IMR-90 (cell line): ENCODE results near the gene TRPC4. TPM values are rescaled to one million over a fixed set of nuclear protein-coding genes. Genes with fewer than 3 reads are reported as not detected.

Experiments used
- ATAC-seq: fragments of 200-7000 bp; cut with Tn5 transposase; 2 replicates; pipeline ENCODE4 v1.9.1; 2020; ENCODE audit warnings: low read depth, mild to moderate bottlenecking, moderate library complexity
- BruUV-seq: library from RNA; stranded (reverse); fragments of 400-500 nt; replicated peaks from 2 replicates; lab custom pipeline; 2021; lab: Mats Ljungman, UMichigan
- CTCF ChIA-PET: fragments of 300-600 bp; formaldehyde crosslinking; extraction: SDS; loops from one replicate; lab custom pipeline; 2021; ENCODE audit warnings: antibody characterized with exemption; lab: Yijun Ruan, JAX
- POLR2A ChIA-PET: fragments of 300-600 bp; sonication (Branson Sonifier 250); formaldehyde crosslinking; loops from one replicate; lab custom pipeline; 2022; ENCODE audit warnings: antibody characterized with exemption; ENCODE audit not compliant: unreplicated experiment; lab: Charles Lee
- DNase-seq: peaks from one replicate; pipeline ENCODE4 v3.0.0; 2013
- H2AFZ ChIP-seq: replicated peaks from 2 replicates; pipeline ENCODE3; 2013; ENCODE audit warnings: low read length, mild to moderate bottlenecking; ENCODE audit not compliant: poor library complexity
- H2AK5ac ChIP-seq: 2 replicates; pipeline ENCODE4 v1.6.1; 2013; ENCODE audit warnings: low read depth, low read length, inconsistent platforms
- H2AK9ac ChIP-seq: replicated peaks from 2 replicates; pipeline ENCODE3; 2013; ENCODE audit warnings: mild to moderate bottlenecking, low read depth, low read length, moderate library complexity; ENCODE audit not compliant: poor library complexity
- H2BK120ac ChIP-seq: 2 replicates; pipeline ENCODE4 v1.6.1; 2013; ENCODE audit warnings: low read depth, low read length, inconsistent platforms
- H2BK15ac ChIP-seq: 3 replicates; pipeline ENCODE4 v1.6.1; 2013; ENCODE audit warnings: low read depth, low read length, inconsistent platforms
- H2BK20ac ChIP-seq: 2 replicates; pipeline ENCODE4 v1.6.1; 2013; ENCODE audit warnings: low read depth, mild to moderate bottlenecking, inconsistent platforms, low read length, moderate library complexity
- H2BK5ac ChIP-seq: 2 replicates; pipeline ENCODE4 v1.6.1; 2013; ENCODE audit warnings: mild to moderate bottlenecking, low read depth, low read length, inconsistent platforms; ENCODE audit not compliant: poor library complexity, severe bottlenecking
- H3K14ac ChIP-seq: replicated peaks from 2 replicates; pipeline ENCODE4 v1.6.1; 2013; ENCODE audit warnings: low read depth, low read length, inconsistent platforms
- H3K18ac ChIP-seq: 2 replicates; pipeline ENCODE4 v1.6.1; 2013; ENCODE audit warnings: low read depth, low read length, control low read depth
- H3K23ac ChIP-seq: 2 replicates; pipeline ENCODE4 v1.6.1; 2013; ENCODE audit warnings: low read depth, low read length, inconsistent platforms
- H3K27ac ChIP-seq: 2 replicates; pipeline ENCODE4 v1.5.1; 2013; ENCODE audit warnings: mild to moderate bottlenecking, control low read depth, low read length; ENCODE audit not compliant: insufficient read depth
- H3K27me3 ChIP-seq: 2 replicates; pipeline ENCODE4 v1.6.1; 2013; ENCODE audit warnings: low read length; ENCODE audit not compliant: control insufficient read depth, insufficient read depth
- H3K36me3 ChIP-seq: 2 replicates; pipeline ENCODE4 v1.6.1; 2013; ENCODE audit warnings: low read length, mixed read lengths; ENCODE audit not compliant: control insufficient read depth, insufficient read depth
- H3K4ac ChIP-seq: 2 replicates; pipeline ENCODE4 v1.6.1; 2013; ENCODE audit warnings: low read depth, low read length, inconsistent platforms
- H3K4me1 ChIP-seq: 2 replicates; pipeline ENCODE4 v1.6.1; 2013; ENCODE audit warnings: low read length, mixed read lengths; ENCODE audit not compliant: control insufficient read depth, insufficient read depth
- H3K4me2 ChIP-seq: 2 replicates; pipeline ENCODE4 v1.6.1; 2013; ENCODE audit warnings: low read depth, mild to moderate bottlenecking, control low read depth, low read length, moderate library complexity
- H3K4me3 ChIP-seq: 2 replicates; pipeline ENCODE4 v1.5.1; 2013; ENCODE audit warnings: low read depth, mild to moderate bottlenecking, control low read depth, low read length, moderate library complexity; ENCODE audit not compliant: insufficient read depth
- H3K56ac ChIP-seq: 2 replicates; pipeline ENCODE4 v1.6.1; 2013; ENCODE audit warnings: low read length, inconsistent platforms; ENCODE audit not compliant: insufficient read depth; ENCODE audit errors: extremely low read depth
- H3K79me1 ChIP-seq, 2 experiments: 2 replicates each; pipeline ENCODE4 v1.6.1; 2013; ENCODE audit warnings: low read length in 2 of 2, inconsistent platforms in 1 of 2, low read depth in 1 of 2
- H3K9ac ChIP-seq: 2 replicates; pipeline ENCODE4 v1.6.1; 2013; ENCODE audit warnings: low read depth, low read length, control low read depth
- H3K9me1 ChIP-seq: 2 replicates; pipeline ENCODE4 v1.6.1; 2013; ENCODE audit warnings: low read length, inconsistent platforms; ENCODE audit not compliant: insufficient read depth
- H3K9me3 ChIP-seq: 2 replicates; pipeline ENCODE4 v1.6.1; 2013; ENCODE audit warnings: low read length; ENCODE audit not compliant: control insufficient read depth, insufficient read depth
- H4K20me1 ChIP-seq: 2 replicates; pipeline ENCODE4 v1.6.1; 2013; ENCODE audit warnings: low read length, inconsistent platforms; ENCODE audit not compliant: insufficient read depth
- H4K5ac ChIP-seq: 2 replicates; pipeline ENCODE4 v1.6.1; 2013; ENCODE audit warnings: mild to moderate bottlenecking, low read depth, low read length, control low read depth
- H4K8ac ChIP-seq, 2 experiments: 2 replicates each; pipeline ENCODE4 v1.6.1; 2013; ENCODE audit warnings: low read depth in 2 of 2, low read length in 2 of 2, control low read depth in 1 of 2, inconsistent platforms in 1 of 2
- H4K91ac ChIP-seq: 2 replicates; pipeline ENCODE4 v1.6.1; 2013; ENCODE audit warnings: low read depth, low read length, inconsistent platforms; ENCODE audit not compliant: insufficient read depth
- BHLHE40 ChIP-seq: fragments of 150-350 bp; IDR thresholded peaks from 2 replicates; pipeline ENCODE4 v1.6.1; 2016; ENCODE audit warnings: mild to moderate bottlenecking, low read depth, low read length
- CEBPB ChIP-seq: IDR thresholded peaks from 2 replicates; pipeline ENCODE4 v1.6.1; 2012; ENCODE audit warnings: low read depth, low read length, improper control_type of control experiment
- FOS ChIP-seq: fragments of 150-350 bp; IDR thresholded peaks from 2 replicates; pipeline ENCODE4 v1.6.1; 2016; ENCODE audit warnings: low read depth, low read length
- MAFK ChIP-seq: IDR thresholded peaks from 2 replicates; pipeline ENCODE4 v1.6.1; 2012; ENCODE audit warnings: low read depth, low read length, improper control_type of control experiment
- MXI1 ChIP-seq: IDR thresholded peaks from 2 replicates; pipeline ENCODE4 v1.6.1; 2012; ENCODE audit warnings: low read depth, mild to moderate bottlenecking, low read length, moderate library complexity, borderline replicate concordance
- NFE2L2 ChIP-seq: fragments of 150-350 bp; IDR thresholded peaks from 2 replicates; pipeline ENCODE4 v1.6.1; 2016; ENCODE audit warnings: low read depth, mild to moderate bottlenecking, low read length
- WGBS, 2 experiments: methylation state at CpG; one replicate each; pipeline versions ENCODE4 v1.1.5 to v1.1.7; 2013; ENCODE audit warnings: missing lambda C conversion rate in 2 of 2; ENCODE audit not compliant: insufficient read length in 1 of 2; ENCODE audit errors: extremely low coverage in 2 of 2; 5-methylcytosine and 5-hydroxymethylcytosine counted together
- dilution Hi-C: fragments of 300-500 bp; cut with HindIII; formaldehyde crosslinking; loops from one replicate; pipeline ENCODE4 v1.14.3; 2018; ENCODE audit warnings: low sequenced_read_pairs; ENCODE audit not compliant: unreplicated experiment
- in situ Hi-C: fragments of 300-500 bp; cut with MboI; formaldehyde crosslinking; loops from 3 replicates; pipeline ENCODE4 v1.14.3; 2019; ENCODE audit warnings: low sequenced_read_pairs, inconsistent platforms, mixed read lengths
- intact Hi-C: fragments of 100-400 bp; cut with micrococcal nuclease; formaldehyde crosslinking; loops from 2 replicates; pipeline ENCODE4 v1.10.0; 2022
- polyA plus RNA-seq, 3 experiments: library from polyadenylated mRNA; depleted of rRNA; stranded (reverse); fragments of >200 nt; gene quantifications; 2 replicates each; pipeline ENCODE4 v1.2.3, GENCODE V29; 2012; ENCODE audit warnings: low replicate concordance in 1 of 3
- total RNA-seq: library from RNA; depleted of rRNA; stranded (reverse); fragments of >200 nt; gene quantifications from 2 replicates; pipeline ENCODE4 v1.2.3, GENCODE V29; 2012
- TF ChIP-seq, protein P1 (sequence below): fragments of 150-350 bp; IDR thresholded peaks from 2 replicates; pipeline ENCODE4 v1.6.1; 2016; ENCODE audit warnings: low read depth, mild to moderate bottlenecking, low read length, moderate library complexity, borderline replicate concordance

TRPC4 gene
- total and polyA plus RNA-seq, 2 of the 4 experiments (the other 2 are of a cell fraction), result 1.9 to 5.2 TPM

DNA sequence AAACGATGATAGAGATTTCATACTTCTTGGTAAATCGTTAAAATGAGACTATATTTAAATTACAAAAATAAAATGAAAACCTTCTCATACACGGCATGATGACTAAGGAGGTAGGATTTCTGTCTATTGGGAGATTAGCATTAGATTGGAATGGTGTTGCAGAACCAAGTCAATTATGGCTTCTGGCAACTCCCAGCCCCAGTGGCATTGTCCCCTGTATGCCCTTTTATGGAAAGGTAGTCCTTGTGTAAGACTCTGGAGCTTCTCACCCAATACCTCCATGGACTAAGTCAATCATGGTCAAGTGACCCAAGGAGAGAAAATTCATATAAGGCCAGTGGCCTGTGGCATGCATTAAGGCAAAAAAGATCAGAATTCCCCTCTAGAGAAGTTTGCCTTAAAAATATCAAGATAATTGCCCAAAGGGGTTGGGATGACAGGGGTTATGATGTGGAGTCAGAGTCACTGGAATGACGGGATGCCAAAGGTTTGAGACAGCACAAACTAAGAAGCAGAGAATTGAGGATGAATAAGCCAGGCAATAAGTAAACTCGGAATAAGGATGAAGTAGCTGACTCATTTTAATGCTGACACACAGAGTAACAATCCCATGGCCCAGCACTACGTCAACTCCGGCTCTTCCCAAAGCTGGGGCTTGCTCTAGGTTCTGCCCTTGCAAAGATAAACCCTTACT is 213.2 kb downstream of the TRPC4 start:
- BruUV-seq, result no TSS peak
- H3K9me1 ChIP-seq, result no peaks in the 10 kb centered on the region
- peak overlapping the region; percentile 95 for H3K4ac ChIP-seq
- H3K79me1 ChIP-seq, result no peaks in the 10 kb centered on the region
- peak overlapping the region; percentile 93 for H3K14ac ChIP-seq
- 0% methylated on average over 1 of the region's 7 CpGs; no CpG with 5 or more reads in 1 of the 2 experiments for WGBS, 2 experiments
- ATAC-seq (peak; percentile 99), DNase-seq (peak; percentile 99)
- H3K27me3 ChIP-seq, result no peaks in the 10 kb centered on the region
- no peaks in the 10 kb centered on the region for H4K20me1 ChIP-seq
- TF ChIP-seq MXI1 (no peak), BHLHE40 (0 out of 2 replicates have a peak, but pooled peaks have one; percentile 30), FOS (peak; percentile 97), NFE2L2 (peak; percentile 87), MAFK (peak; percentile 89), CEBPB (peak; percentile 49; the same call in 1 of the 2 replicates)
- TF ChIP-seq, protein P1, sequence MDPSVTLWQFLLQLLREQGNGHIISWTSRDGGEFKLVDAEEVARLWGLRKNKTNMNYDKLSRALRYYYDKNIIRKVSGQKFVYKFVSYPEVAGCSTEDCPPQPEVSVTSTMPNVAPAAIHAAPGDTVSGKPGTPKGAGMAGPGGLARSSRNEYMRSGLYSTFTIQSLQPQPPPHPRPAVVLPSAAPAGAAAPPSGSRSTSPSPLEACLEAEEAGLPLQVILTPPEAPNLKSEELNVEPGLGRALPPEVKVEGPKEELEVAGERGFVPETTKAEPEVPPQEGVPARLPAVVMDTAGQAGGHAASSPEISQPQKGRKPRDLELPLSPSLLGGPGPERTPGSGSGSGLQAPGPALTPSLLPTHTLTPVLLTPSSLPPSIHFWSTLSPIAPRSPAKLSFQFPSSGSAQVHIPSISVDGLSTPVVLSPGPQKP, result no peak
- peak overlapping the region; percentile 98 for H2BK120ac ChIP-seq
- no peaks in the 10 kb centered on the region for H3K9me3 ChIP-seq
- dilution Hi-C loops, result no loop called here
- H2BK5ac ChIP-seq, result peak overlapping the region; percentile 100
- H3K23ac ChIP-seq, result peak overlapping the region; percentile 95
- intact Hi-C loops, result loop anchor here (2.0 to 5.0 kb wide), 2 partner anchors 46 to 1106 kb away; no protein-coding TSS in a partner anchor
- H2BK20ac ChIP-seq, result peak overlapping the region; percentile 99
- peak overlapping the region; percentile 78 for H2AFZ ChIP-seq
- H4K5ac ChIP-seq, result peak overlapping the region; percentile 65; the same call in 1 of the 2 replicates
- H2BK15ac ChIP-seq, result peak overlapping the region; percentile 79
- peak overlapping the region; percentile 93 for H3K56ac ChIP-seq
- H3K4me3 ChIP-seq, result no peak overlapping the region
- no peaks in the 10 kb centered on the region for H3K36me3 ChIP-seq
- no peak overlapping the region for H3K9ac ChIP-seq
- peak overlapping the region; percentile 69 for H2AK9ac ChIP-seq
- peak overlapping the region; percentile 80 for H3K27ac ChIP-seq
- H2AK5ac ChIP-seq, result peak overlapping the region; percentile 90
- peak overlapping the region; percentile 29 to 96; a peak in 3 of 4 replicates for H4K8ac ChIP-seq
- H4K91ac ChIP-seq, result peak overlapping the region; percentile 85
- H3K4me2 ChIP-seq, result peak overlapping the region; percentile 7; the same call in 1 of the 2 replicates
- H3K18ac ChIP-seq, result peak overlapping the region; percentile 92
- ChIA-PET CTCF (interaction anchor here (0.6 to 0.8 kb wide), 2 partner anchors 9 to 447 kb away, joined by 3 read pairs; no protein-coding TSS in a partner anchor), POLR2A (no interaction called here)
- in situ Hi-C loops, result no loop called here
- peaks cover 4% of the 10 kb centered on the region for H3K4me1 ChIP-seq
